Thymus (tissue), 11 donors: ENCODE results near the gene PPP1R3F. TPM values are rescaled to one million over a fixed set of nuclear protein-coding genes. Genes with fewer than 3 reads are reported as not detected.

Experiments
- DNase-seq, 9 donors: peaks; one replicate each; pipeline ENCODE4 v3.0.0-alpha.2; 2013; ENCODE audit warnings: low spot score in 9 of 9, low read depth in 6 of 9, missing footprints in 1 of 9
- H3K27ac ChIP-seq, 2 donors: one replicate each; pipeline ENCODE4 v1.5.1; 2013; ENCODE audit warnings: control low read depth in 1 of 2, low read depth in 1 of 2, low read length in 1 of 2, mild to moderate bottlenecking in 1 of 2, moderate library complexity in 1 of 2
- H3K27me3 ChIP-seq, 2 donors: one replicate each; pipeline ENCODE4 v1.5.1; 2013; ENCODE audit warnings: low read length in 1 of 2; ENCODE audit not compliant: control insufficient read depth in 2 of 2, insufficient read depth in 1 of 2
- H3K36me3 ChIP-seq, 2 donors: one replicate each; pipeline ENCODE4 v1.5.1; 2013; ENCODE audit warnings: low read length in 1 of 2, mild to moderate bottlenecking in 1 of 2, moderate library complexity in 1 of 2; ENCODE audit not compliant: control insufficient read depth in 2 of 2, insufficient read depth in 2 of 2
- H3K4me1 ChIP-seq, 2 donors: one replicate each; pipeline ENCODE4 v1.5.1; 2013; ENCODE audit warnings: low read length in 2 of 2; ENCODE audit not compliant: control insufficient read depth in 2 of 2, insufficient read depth in 2 of 2
- H3K4me3 ChIP-seq, 2 donors: one replicate each; pipeline ENCODE4 v1.5.1; 2013; ENCODE audit warnings: low read length in 2 of 2, control low read depth in 1 of 2, mild to moderate bottlenecking in 1 of 2
- H3K9me3 ChIP-seq, 2 donors: one replicate each; pipeline ENCODE4 v1.5.1; 2013; ENCODE audit warnings: low read length in 1 of 2, mild to moderate bottlenecking in 1 of 2; ENCODE audit not compliant: control insufficient read depth in 2 of 2, insufficient read depth in 1 of 2
- WGBS: extraction: QIAGEN DNeasy Blood & Tissue Kit; methylation state at CpG from one replicate; pipeline ENCODE4 v1.1.7; 2013; 5-methylcytosine and 5-hydroxymethylcytosine counted together
- polyA plus RNA-seq: library from polyadenylated mRNA; stranded (reverse); fragments of 200-250 nt; gene quantifications from one replicate; pipeline ENCODE4 v1.2.3, GENCODE V29; 2013
- total RNA-seq: library from RNA; stranded (reverse); fragments of 120-200 nt; gene quantifications from one replicate; pipeline ENCODE4 v1.2.4, GENCODE V29; 2013
- donor health status: healthy.

PPP1R3F gene
- total and polyA plus RNA-seq, 2 donors = 3.2 to 4.6 TPM

- H3K4me1 ChIP-seq = peaks cover 27 to 68% of the 10 kb centered on the region in 2 donors
- 92% methylated on average over 19 of the region's 19 CpGs for WGBS
- no peaks in the 10 kb centered on the region for H3K27me3 ChIP-seq
- no peaks in the 10 kb centered on the region for H3K9me3 ChIP-seq
- no peak overlapping the region for H3K4me3 ChIP-seq
- H3K36me3 ChIP-seq = peaks cover 0 to 5% of the 10 kb centered on the region in 2 donors
- H3K27ac ChIP-seq = peak overlapping the region in 1 of 2 donors; percentile 86
- DNase-seq = no peak
Measured at GRCh38 chrX:49276671-49277534, 7.3 kb downstream of the PPP1R3F start.

- Histone ChIP-seq H3K4me1 (peaks cover 23 to 63% of the 10 kb centered on the region in 2 donors), H3K4me3 (no peak overlapping the region), H3K9me3 (no peaks in the 10 kb centered on the region), H3K27ac (peak overlapping the region in 1 of 2 donors; percentile 86), H3K36me3 (no peaks in the 10 kb centered on the region), H3K27me3 (no peaks in the 10 kb centered on the region)
- 43% methylated on average over 3 of the region's 3 CpGs for WGBS
- no peak for DNase-seq
Measured at GRCh38 chrX:49277535-49277830, 7.9 kb downstream of the PPP1R3F start.

- Histone ChIP-seq H3K4me1 (peaks cover 21 to 57% of the 10 kb centered on the region in 2 donors), H3K36me3 (no peaks in the 10 kb centered on the region), H3K27ac (peak overlapping the region; percentile 46 to 86), H3K9me3 (no peaks in the 10 kb centered on the region), H3K27me3 (no peaks in the 10 kb centered on the region), H3K4me3 (no peak overlapping the region)
- 92% methylated on average over 3 of the region's 3 CpGs for WGBS
- DNase-seq = no peak
Measured at GRCh38 chrX:49278081-49278480, 8.5 kb downstream of the PPP1R3F start.

- Histone ChIP-seq H3K9me3 (no peaks in the 10 kb centered on the region), H3K4me1 (peaks cover 4 to 14% of the 10 kb centered on the region in 2 donors), H3K27ac (no peak overlapping the region), H3K36me3 (no peaks in the 10 kb centered on the region), H3K4me3 (no peak overlapping the region), H3K27me3 (no peaks in the 10 kb centered on the region)
- no peak for DNase-seq
- 94% methylated on average over 11 of the region's 11 CpGs for WGBS
Measured at GRCh38 chrX:49282647-49283011, 13.0 kb downstream of the PPP1R3F start.

GRCh38 chrX:49284212-49284611 lies 14.6 kb downstream of the PPP1R3F start:
- H3K4me1 ChIP-seq = no peaks in the 10 kb centered on the region
- H3K9me3 ChIP-seq = no peaks in the 10 kb centered on the region
- H3K36me3 ChIP-seq = no peaks in the 10 kb centered on the region
- no peaks in the 10 kb centered on the region for H3K27me3 ChIP-seq
- H3K27ac ChIP-seq = no peak overlapping the region
- 98% methylated on average over 3 of the region's 3 CpGs for WGBS
- no peak for DNase-seq
- H3K4me3 ChIP-seq = no peak overlapping the region

GRCh38 chrX:49286136-49286535 lies 16.5 kb downstream of the PPP1R3F start:
- H3K27ac ChIP-seq = no peak overlapping the region
- H3K4me1 ChIP-seq = no peaks in the 10 kb centered on the region
- H3K9me3 ChIP-seq = no peaks in the 10 kb centered on the region
- H3K27me3 ChIP-seq = no peaks in the 10 kb centered on the region
- WGBS = 97% methylated on average over 18 of the region's 18 CpGs
- no peak for DNase-seq
- H3K4me3 ChIP-seq = no peak overlapping the region
- no peaks in the 10 kb centered on the region for H3K36me3 ChIP-seq

GRCh38 chrX:49286581-49286980 lies 17.0 kb downstream of the PPP1R3F start:
- Histone ChIP-seq H3K4me1 (no peaks in the 10 kb centered on the region), H3K9me3 (no peaks in the 10 kb centered on the region), H3K4me3 (no peak overlapping the region), H3K36me3 (no peaks in the 10 kb centered on the region), H3K27me3 (no peaks in the 10 kb centered on the region), H3K27ac (no peak overlapping the region)
- 99% methylated on average over 4 of the region's 4 CpGs for WGBS
- DNase-seq = no peak

GRCh38 chrX:49287665-49288064 lies 18.1 kb downstream of the PPP1R3F start:
- DNase-seq = no peak
- no peaks in the 10 kb centered on the region for H3K36me3 ChIP-seq
- H3K27me3 ChIP-seq = no peaks in the 10 kb centered on the region
- 88% methylated on average over 1 of the region's 1 CpG for WGBS
- H3K27ac ChIP-seq = no peak overlapping the region
- H3K4me1 ChIP-seq = no peaks in the 10 kb centered on the region
- no peaks in the 10 kb centered on the region for H3K9me3 ChIP-seq
- H3K4me3 ChIP-seq = no peak overlapping the region

- H3K9me3 ChIP-seq = no peaks in the 10 kb centered on the region
- no peaks in the 10 kb centered on the region for H3K36me3 ChIP-seq
- no peaks in the 10 kb centered on the region for H3K27me3 ChIP-seq
- DNase-seq = no peak
- 88% methylated on average over 7 of the region's 7 CpGs for WGBS
- H3K4me1 ChIP-seq = no peaks in the 10 kb centered on the region
- no peak overlapping the region for H3K4me3 ChIP-seq
- H3K27ac ChIP-seq = no peak overlapping the region
Measured at GRCh38 chrX:49290215-49290614, 20.6 kb downstream of the PPP1R3F start.
